NCI-H146 (cell line): Measurements from ENCODE around the gene GRK5.
"Not testable (repeated sequence)": the region's sequence is repeated elsewhere in the genome, so short reads cannot be mapped to it uniquely, and the experiment has no call there.

Experiments
- DNase-seq: peaks from one replicate; lab custom pipeline; 2025; lab: John Stamatoyannopoulos, UW

Gene GRK5

DNA sequence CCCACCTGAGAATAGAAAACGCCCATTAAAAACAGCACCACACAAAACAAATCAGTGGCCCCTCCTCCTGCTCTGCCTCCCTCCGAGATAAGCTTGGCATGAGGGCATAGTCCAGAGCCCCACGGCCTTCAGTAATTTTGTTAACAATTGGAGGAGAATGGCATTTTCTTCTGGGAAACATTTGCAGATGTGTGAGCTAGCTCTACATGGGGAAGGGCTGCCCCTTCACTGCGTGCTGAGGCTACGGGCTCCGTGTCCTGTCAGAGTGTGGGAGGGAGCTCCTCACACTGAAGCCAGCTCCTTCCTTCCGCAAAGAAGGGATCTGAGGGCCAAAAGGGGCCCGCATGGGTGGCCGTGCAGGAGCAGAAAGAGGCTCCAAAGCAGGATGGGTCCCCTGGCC, 15.2 kb downstream of the GRK5 start:
- DNase-seq = no peak

DNA sequence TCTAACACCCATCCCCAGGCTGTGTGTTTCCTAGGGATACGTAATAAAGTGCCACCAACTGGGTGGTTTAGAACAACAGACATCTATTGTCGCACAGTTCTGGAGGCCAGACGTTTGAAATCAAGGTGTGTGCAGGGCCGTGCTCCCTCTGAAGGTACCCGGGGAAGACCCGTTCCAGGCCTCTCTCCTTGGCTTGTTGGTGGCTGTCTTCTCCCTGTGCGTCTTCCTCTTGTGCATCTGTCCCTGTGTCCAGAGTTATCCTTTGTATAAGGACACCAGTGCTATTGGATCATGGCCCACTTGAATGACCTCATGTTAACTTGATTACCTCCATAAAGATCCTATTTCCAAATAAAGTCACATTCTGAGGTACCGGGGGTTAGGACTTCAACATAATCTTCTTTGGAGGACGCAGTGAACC, 15.6 kb downstream of the GRK5 start:
- DNase-seq = no peak

DNA sequence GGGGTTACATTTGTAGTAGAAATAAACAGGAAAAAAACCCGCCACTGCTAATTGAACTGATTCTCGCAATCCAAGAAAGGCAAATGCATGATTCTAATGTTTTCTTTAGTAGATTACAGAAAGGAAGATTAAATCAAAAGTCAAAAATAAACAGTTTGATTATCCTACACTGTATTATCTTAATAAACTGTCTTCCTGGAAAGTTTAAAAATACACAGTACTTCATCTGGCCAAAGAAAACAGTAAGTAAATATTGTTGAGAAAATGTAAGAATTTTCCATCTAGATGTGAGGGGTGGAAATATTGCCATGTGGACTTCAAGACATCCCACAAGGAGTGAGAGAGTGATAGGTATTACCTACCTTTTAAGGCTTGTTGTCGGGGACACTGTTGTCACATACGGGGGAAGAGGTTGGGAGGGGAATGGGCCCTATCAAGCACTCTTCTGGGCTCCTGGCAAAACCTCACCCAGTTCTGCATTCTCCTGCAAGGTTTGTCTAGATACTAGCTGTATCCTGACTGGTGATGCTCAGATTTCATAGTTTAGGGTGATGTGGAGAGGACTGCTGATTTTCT, 17.8 kb downstream of the GRK5 start:
- no peak for DNase-seq

DNA sequence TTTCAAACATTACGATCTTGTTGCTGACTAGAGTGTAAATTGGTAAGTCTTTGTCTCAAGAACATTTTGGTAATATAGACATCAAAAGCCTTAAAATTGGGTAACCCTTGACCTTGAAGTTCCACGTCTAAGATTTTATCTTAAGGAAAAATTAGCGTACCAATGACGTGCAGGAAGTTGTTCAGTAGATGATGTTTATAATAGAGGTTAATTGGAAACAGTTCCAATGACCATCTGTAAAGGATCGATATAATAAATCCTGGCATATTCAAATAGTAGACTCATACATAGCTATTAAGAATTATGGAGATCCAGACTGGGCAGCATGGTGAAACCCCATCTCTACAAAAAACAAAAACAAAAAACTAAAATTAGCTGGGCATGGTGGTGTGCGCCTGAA, 20.5 kb downstream of the GRK5 start:
- no peak for DNase-seq

DNA sequence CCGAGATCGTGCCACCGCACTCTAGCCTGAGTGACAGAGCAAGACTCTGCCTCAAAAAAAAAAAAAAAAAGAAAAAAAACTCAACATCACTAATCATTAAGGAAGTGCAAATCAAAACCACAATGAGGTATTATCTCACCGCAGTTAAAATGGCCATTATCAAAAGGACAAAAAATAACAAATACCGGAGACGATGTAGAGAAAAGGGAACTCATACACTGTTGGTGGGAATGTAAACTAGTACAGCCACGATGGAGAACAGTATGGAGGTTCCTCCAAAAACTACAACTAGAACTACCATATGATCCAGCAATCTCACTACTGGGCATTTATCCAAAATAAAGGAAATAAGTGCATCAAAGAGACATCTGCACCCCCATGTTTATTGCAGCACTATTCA, 24.3 kb downstream of the GRK5 start:
- DNase-seq = no peak

DNA sequence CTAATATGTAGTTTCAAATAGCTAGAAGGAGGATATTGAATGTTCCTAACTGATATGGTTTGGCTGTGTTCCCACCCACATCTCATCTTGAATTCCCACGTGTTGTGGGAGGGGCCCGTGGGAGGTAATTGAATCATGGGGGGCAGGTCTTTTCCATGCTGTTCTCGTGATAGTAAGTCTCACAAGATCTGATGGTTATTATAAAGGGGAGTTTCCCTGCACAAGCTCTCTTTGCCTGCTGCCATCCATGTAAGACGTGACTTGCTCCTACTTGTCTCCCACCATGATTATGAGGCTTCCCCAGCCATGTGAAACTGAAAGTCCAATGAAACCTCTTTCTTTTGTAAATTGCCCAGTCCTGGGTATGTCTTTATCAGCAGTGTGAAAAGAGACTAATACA, 25.1 kb downstream of the GRK5 start:
- DNase-seq = not testable (repeated sequence)

DNA sequence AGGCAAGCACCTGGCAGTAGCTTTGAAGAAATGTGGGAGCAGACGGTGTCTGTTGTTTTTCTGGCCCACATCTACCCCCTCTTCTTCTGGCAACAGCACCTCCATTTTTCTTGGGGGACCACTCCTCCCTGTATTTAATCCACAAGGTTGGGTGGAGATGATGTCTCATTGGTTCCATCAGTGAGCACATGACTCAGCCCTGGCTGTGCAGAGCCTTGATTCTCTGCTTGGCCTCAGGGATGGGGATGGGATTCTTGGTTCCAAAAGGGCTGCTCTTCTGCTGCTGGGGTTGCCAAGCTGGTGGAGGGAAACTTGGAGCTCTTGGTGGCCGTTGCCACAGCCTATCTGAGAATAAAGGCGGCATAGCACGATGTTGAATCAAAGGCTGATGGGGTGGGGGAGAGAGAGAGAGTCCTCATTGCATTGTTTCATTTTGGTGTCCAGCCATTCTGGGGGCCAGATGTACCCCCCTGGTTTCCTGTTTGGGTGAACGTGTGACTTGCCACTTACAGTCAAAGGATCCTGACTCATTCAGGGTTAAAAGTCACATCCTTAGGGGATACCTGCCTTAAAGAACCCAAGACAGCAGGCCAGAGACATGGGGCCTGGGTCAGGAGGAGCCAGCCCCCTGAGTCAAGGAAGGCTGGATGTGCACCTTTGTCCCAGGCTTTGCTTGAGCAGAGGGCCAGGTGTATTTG, 25.9 kb downstream of the GRK5 start:
- no peak for DNase-seq

DNA sequence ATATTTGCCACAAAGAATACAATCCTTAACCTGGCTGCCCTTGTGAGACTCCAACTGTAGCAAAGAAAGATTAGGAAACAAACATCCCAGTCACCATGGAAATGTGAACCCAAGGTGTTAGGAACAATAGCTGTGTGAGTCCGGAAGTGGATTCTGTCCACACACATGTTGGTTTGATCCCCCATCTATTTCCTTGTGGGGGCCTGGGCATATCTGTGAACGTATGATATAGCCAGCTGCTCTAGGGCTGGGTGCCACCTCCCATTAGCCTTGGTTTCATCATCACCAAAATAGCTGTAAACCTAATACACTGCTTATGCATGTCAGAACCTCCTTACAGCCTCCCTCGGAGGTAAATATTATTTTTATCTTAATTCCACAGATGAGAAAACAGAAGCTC, 26.4 kb downstream of the GRK5 start:
- DNase-seq = peak; percentile 80

DNA sequence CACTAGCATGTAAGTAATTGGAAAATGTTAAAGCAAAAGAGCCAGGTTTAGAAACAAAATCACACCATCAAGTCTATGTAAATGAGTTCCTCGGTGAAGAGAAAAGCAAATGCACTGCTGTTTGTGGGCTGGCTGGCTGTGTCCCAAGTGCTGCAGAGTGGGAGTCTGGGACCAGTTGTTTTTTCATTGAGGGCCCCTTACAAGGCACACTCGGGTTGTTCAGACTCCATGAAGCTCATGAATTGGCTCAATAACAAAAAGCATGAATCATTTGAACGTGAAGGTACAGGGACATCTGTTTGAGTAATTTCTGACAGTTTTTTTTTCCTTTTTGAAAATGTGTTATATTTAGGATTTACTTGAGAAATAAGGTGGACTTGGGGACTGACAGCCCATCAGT, 28.0 kb downstream of the GRK5 start:
- no peak for DNase-seq

DNA sequence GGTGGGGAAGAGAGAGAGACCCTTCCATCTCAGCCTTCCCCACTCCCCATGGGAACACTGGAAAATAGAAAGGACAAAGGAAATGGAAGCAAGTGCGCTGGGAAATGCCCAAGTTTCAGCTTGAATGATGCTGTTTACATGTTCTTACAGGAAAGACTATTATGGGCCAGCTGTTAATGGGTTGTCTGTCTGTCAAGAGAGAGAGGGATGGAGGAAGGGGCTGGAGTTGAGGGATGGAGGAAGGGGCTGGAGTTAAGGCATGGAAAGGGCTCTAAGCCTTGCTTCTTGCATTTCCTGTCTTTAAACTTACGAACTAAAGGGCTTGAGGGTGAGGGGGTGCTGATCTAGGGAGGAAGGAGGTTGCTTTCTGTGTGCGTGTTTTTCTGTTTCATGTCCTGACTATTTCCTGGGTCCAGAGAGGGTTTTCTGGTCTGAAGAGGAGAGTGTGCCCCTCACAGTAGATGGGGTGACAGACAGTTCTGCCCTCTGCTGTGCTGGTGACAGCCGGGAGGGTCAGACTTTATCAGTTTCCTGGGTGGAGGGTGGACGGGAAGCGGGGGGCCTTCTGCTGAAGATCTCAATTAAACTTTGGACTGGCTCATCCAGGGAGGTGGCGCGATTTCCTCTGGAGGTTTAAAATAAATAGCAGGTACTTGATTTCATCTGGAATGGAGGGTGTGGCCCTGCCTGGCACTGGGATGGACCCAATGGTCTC, 30.5 kb downstream of the GRK5 start:
- DNase-seq = no peak

DNA sequence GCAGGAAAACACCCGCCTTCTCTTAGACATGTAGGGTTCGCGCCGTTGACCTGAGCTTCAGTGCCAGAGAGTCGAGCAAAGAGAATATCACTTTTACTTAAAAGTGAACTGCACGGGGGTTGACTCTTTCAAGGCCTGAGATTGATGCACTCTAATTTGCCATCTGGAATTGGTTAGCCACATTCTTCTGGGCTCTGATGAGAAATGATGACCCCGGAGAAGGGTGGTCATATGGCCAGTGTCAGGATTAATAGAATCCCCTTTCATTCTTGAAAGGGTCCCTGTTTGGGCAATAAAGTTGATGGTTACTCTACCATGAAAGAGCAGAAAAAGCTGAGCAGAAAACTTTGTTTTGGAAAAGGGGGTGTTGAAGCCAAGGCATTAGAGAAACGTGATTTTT, 31.2 kb downstream of the GRK5 start:
- DNase-seq = no peak

DNA sequence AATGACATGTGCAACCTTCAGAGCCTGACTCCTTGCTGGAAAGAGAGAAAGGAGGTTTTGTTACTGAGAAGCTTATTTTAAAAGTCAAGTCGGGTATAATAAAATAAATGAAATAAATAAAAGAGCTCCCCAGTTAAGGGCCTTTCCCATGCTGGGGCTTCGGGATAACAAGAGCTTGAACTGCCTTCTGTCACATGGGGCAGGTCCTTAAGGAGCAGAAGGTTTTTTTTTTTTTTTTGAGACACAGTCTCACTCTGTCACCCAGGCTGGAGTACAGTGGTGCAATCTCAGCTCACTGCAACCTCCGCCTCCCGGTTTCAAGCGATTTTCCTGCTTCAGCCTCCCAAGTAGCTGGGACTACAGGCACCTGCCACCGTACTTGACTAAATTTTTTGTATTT, 31.6 kb downstream of the GRK5 start:
- not testable (repeated sequence) for DNase-seq

DNA sequence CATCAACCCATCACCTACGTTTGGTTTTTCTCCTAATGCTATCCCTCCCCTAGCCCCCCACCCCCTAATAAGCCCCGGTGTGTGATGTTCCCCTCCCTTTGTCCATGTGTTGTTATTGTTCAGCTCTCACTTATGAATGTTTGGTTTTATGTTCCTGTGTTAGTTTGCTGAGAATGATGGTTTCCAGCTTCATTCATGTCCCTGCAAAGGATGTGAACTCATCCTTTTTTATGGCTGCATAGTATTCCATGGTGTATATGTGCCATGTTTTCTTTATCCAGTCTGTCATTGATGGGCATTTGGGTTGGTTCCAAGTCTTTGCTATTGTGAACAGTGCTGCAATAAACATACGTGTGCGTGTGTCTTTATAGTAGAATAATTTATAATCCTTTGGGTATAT, 32.3 kb downstream of the GRK5 start:
- not testable (repeated sequence) for DNase-seq

DNA sequence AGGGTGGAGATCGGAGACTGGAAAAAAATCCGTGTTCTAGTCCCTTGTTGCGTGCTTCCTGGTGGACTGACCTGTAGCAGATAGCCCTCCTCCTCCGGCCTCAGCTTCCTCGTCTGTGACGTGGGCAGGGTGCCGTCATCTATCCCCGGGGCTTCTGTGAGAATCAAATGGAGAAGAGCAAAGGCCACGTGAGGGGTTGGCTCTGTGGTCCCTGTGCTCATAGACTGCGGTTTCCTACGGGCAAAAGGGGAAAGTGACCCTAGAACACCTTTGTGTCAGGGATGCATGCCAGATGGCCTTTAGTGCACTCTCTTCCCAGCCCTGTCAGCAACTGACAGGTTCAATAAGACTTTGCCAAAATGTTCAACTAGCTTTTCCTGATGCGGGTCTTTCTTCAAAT, 33.7 kb downstream of the GRK5 start:
- no peak for DNase-seq

DNA sequence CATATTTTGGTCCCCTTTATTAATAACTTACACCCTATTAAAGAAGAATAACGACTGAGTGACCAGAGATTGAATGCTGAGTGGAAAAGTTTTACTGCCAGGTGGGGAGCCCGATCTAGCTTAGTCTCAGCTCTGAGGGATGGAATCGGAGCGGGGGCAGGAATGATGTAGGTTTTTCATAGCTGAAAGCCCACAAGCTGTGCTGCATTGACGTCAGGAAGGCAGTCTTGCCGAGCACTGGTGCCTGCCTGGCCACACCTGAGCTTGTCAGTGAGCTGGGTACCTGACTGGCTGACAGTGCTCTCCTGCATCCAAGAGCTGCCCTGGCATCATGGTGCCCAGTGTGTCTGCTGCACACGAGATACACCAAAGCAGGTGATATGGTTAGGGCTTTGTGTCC, 34.8 kb downstream of the GRK5 start:
- no peak for DNase-seq

DNA sequence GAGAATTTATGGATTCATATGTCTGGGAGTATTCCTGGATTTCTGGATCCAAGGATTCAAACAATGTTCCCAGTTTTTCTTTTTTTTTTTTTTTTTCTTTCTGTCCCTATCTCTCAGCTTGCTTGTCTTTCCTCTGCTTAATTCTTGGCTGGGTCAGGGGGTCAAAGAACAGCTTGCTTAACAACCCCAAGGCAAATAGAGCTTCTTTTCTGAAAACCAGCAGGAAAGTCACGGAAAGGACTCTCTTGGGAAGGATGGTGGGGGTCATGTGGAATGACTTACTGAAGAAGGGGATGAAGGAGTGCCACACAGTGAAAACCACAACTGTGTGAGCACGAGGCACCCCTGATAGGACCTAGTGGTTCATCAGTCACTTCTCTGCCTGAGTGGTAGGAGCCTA, 36.1 kb downstream of the GRK5 start:
- DNase-seq = no peak

DNA sequence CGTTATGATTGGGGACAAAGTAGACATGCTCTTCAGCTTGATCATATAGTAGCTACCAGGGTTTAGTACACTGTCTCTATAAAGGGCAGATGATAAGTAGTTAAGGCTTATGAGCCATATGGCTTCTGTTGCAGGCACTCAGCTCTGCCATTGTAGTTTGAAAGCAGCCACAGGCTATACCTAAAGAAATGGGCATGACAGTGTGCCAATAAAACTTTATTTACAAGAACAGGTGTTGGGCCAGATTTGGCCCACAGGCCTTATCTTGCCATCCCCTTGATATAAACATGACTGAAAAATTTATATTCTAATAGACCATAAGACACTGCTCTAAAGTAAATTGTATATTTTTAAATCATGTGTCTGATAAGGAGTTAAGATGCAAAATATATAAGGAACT, 36.6 kb downstream of the GRK5 start:
- DNase-seq = no peak

DNA sequence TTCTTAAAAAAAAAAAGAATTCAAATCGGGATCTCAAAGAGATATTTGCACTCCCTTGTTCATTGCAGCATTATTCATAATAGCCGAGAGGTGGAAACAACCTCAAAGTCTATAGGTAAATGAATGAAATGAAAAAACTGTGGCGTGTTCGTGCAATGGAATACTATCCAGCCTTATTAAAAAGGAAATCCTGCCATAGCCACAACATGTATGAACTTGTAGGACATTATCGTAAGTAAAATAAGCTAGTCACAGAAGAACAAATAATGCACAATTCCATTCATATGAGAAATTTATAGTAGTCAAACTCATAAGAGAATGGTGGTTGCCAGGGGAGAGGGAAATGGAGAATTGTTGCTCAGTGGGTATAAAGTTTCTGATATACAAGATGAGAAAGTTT, 37.9 kb downstream of the GRK5 start:
- no peak for DNase-seq

DNA sequence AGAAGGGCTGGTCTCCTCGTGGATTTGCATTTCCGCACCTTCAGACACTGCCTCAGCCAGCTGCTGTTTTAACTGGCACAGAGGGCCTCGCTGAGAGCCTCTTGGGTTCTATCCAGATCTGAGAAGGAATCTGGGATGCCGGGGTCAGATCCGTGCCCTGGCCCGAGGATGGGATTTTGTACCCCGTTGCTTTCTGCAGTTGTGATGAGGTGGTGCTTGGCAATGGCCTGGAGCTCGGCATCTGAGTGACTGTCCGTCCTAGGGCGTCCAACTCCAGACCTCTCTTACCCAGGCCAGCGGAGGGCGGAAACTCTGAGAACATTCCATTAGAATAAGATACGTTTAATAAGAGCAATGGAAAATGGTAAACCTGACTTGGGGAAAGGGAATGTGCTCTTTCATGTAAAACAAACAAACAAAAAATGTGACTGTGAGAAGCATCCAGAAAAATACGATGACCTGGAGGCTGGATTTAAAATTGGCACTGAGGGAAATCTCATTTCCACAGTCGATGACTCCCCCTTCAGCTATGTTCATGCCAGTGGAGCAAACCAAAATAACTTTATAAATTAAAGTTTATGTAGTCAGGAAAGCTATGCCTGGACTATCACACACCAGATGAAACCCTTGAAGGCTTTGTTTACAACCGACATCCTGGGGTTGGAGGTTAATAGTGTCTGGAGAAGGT, 39.6 kb downstream of the GRK5 start:
- no peak for DNase-seq

DNA sequence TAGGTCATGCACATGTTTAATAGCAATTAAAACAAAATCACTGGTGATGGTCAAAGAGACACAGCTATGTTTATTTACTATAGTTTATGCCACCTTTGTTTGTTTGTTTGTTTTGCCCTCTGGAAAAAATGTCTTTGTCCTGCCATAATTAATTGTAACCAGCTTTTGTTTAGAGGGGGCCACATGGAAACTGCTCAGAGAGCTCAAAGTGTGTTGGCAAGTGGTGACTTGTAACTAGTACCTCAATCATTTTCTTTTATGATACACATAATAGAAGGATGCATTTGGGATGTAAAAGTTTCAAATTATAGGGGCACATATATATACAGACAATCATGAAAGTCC, 40.2 kb downstream of the GRK5 start:
- no peak for DNase-seq

DNA sequence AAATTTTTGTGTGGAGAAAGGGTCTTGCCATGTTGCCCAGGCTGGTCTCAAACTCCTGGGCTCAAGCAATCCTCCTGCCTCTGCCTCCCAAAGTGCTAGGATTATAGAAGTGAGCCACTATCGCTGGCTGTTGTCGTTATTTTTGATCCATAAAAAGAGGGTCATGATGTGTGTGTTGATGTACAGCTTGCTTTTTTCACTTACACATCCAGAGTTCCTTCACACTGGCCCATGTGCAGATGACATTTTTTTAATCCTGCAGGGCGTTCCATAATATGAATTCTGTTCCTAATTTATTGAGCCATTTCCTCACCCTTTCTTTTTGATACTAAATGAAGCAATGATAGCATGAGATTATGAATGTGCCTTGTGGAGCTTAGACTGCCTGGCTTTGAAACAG, 40.8 kb downstream of the GRK5 start:
- DNase-seq = no peak

DNA sequence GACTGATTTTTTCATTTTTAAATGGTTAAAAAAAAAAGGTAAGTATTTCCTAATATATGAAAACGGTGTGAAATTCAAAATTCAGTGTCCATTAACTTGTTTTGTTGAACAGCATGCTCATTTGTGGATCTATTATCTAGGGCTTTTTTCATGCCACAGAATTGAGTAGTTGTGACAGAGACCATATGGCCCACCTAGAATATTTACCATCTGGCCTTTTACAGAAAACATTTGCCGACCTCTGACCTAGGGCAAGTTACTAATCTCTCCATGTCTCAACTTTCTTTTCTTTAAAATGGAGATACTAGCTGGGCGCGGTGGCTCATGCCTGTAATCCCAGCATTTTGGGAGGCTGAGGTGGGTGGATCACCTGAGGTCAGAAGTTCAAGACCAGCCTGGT, 41.3 kb downstream of the GRK5 start:
- DNase-seq = no peak

DNA sequence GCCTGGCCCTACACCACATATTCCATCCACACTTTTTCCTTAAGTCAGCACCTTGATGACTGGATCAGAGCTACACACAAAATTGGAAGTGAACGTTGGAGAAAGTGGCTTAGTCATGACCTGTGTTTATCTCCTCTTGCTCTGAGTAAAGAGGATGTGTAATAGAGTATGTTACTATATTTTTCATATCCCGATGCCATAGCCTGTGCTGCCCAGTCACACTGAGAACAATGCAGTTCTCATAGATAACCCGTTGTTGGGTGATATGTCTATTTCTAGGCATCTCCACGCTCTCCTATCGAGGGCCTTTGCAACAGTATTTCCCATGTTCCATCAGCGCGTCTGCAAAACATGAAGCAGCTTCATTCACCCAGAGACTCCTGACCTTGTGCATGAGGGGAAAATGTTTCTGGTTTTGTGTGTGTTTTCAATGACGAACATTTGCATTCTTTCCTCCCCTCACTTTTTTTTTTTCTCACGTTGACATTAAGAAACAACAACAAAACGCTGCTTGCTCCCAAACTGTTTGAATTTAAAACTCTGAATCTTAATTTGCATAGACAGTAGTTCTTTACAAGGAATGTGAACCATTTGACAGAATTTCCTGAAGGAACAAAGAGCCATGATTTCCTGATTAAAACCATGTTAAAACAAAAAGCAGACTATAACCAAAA, 43.4 kb downstream of the GRK5 start:
- DNase-seq = no peak
